PC-3 (cell line): ENCODE measurements around the gene BTF3. TPM values are rescaled to one million over a fixed set of nuclear protein-coding genes. Genes with fewer than 3 reads are reported as not detected.

ENCODE experiments used
- ATAC-seq: fragments of 200-7000 bp; cut with Tn5 transposase; 2 replicates; pipeline ENCODE4 v1.9.1; 2020; ENCODE audit warnings: mild to moderate bottlenecking, moderate library complexity
- BruUV-seq: library from RNA; stranded (reverse); fragments of 400-500 nt; replicated peaks from 2 replicates; lab custom pipeline; 2021; lab: Mats Ljungman, UMichigan
- CTCF ChIA-PET: fragments of 300-600 bp; sonication (Branson Sonifier 250); formaldehyde crosslinking; loops from one replicate; lab custom pipeline; 2022; ENCODE audit warnings: antibody characterized with exemption; lab: Charles Lee
- POLR2A ChIA-PET: fragments of 300-600 bp; sonication (Branson Sonifier 250); formaldehyde crosslinking; loops from one replicate; lab custom pipeline; 2022; ENCODE audit warnings: antibody characterized with exemption; ENCODE audit not compliant: unreplicated experiment; lab: Charles Lee
- DNase-seq: peaks from one replicate; pipeline ENCODE4 v3.0.0-alpha.2; 2015
- H2AFZ ChIP-seq: fragments of 300-600 bp; sonication (generic); 2 replicates; pipeline ENCODE4 v1.6.0; 2016; ENCODE audit warnings: antibody characterized with exemption, low read length
- H3F3A ChIP-seq: fragments of 300-600 bp; sonication (generic); one replicate; pipeline ENCODE4 v1.6.0; 2017; ENCODE audit warnings: antibody characterized with exemption, low read length, control low read depth, mild to moderate bottlenecking; ENCODE audit not compliant: unreplicated experiment
- H3K27ac ChIP-seq: fragments of 300-600 bp; sonication (generic); 2 replicates; pipeline ENCODE4 v1.5.1; 2016; ENCODE audit warnings: mild to moderate bottlenecking, low read length
- H3K27me3 ChIP-seq: fragments of 300-600 bp; sonication (generic); 2 replicates; pipeline ENCODE4 v1.6.1; 2016; ENCODE audit warnings: low read length, mixed read lengths
- H3K36me3 ChIP-seq: fragments of 300-600 bp; sonication (generic); 2 replicates; pipeline ENCODE4 v1.6.1; 2016; ENCODE audit warnings: low read depth, mixed run types, low read length, mixed read lengths
- H3K4me1 ChIP-seq: fragments of 300-600 bp; sonication (generic); 2 replicates; pipeline ENCODE4 v1.5.1; 2016; ENCODE audit warnings: low read length; ENCODE audit not compliant: insufficient read depth
- H3K4me2 ChIP-seq: fragments of 300-600 bp; sonication (generic); 2 replicates; pipeline ENCODE4 v1.6.0; 2016; ENCODE audit warnings: low read length
- H3K4me3 ChIP-seq: fragments of 300-600 bp; sonication (generic); 2 replicates; pipeline ENCODE4 v1.5.1; 2016; ENCODE audit warnings: mild to moderate bottlenecking, low read length, mixed read lengths
- H3K79me2 ChIP-seq: fragments of 300-600 bp; sonication (generic); 2 replicates; pipeline ENCODE4 v1.6.1; 2017; ENCODE audit warnings: low read length, mixed read lengths
- H3K9ac ChIP-seq: fragments of 300-600 bp; sonication (generic); 2 replicates; pipeline ENCODE4 v1.6.0; 2016; ENCODE audit warnings: mild to moderate bottlenecking, low read length
- H3K9me2 ChIP-seq: fragments of 300-600 bp; sonication (generic); replicated peaks from 2 replicates; pipeline ENCODE4 v1.6.1; 2016; ENCODE audit warnings: mixed run types, low read length, mixed read lengths
- H3K9me3 ChIP-seq: fragments of 300-600 bp; sonication (generic); 2 replicates; pipeline ENCODE4 v1.6.1; 2016; ENCODE audit warnings: low read length, mixed read lengths
- H4K20me1 ChIP-seq: fragments of 300-600 bp; sonication (generic); 2 replicates; pipeline ENCODE4 v1.6.1; 2016; ENCODE audit warnings: low read length, mixed read lengths
- CTCF ChIP-seq: fragments of 300-600 bp; sonication (generic); conservative IDR thresholded peaks from 2 replicates; pipeline ENCODE4 v1.5.1; 2017; ENCODE audit warnings: antibody characterized with exemption, low read depth, mild to moderate bottlenecking, low read length
- EZH2 ChIP-seq: fragments of 300-600 bp; sonication (generic); IDR thresholded peaks from one replicate; pipeline ENCODE4 v1.6.1; 2017; ENCODE audit warnings: antibody characterized with exemption, mild to moderate bottlenecking, low read length; ENCODE audit not compliant: unreplicated experiment
- EZH2phosphoT487 ChIP-seq: fragments of 300-600 bp; sonication (generic); IDR thresholded peaks from 2 replicates; pipeline ENCODE4 v1.6.1; 2018; ENCODE audit warnings: mild to moderate bottlenecking, antibody characterized with exemption, low read length, borderline replicate concordance
- intact Hi-C: fragments of 100-400 bp; cut with micrococcal nuclease; formaldehyde crosslinking; loops from 2 replicates; pipeline ENCODE4 v1.9.0; 2023
- total RNA-seq: library from RNA; depleted of rRNA; stranded (reverse); fragments of >200 nt; gene quantifications from 2 replicates; pipeline ENCODE4 v1.2.3, GENCODE V29; 2014

BTF3 gene
- total RNA-seq, 1 experiment from 2014 or later = 291 TPM

- CTCF ChIA-PET = interaction anchor here (2.0 kb wide), 1 partner anchor 234 kb away, joined by 16 read pairs; no protein-coding TSS in a partner anchor
- Histone ChIP-seq H3K4me3 (no peak overlapping the region), H3K27me3 (no peaks in the 10 kb centered on the region), H3F3A (no peaks in the 10 kb centered on the region), H3K36me3 (no peaks in the 10 kb centered on the region), H3K4me2 (no peak overlapping the region), H3K4me1 (peaks cover 12% of the 10 kb centered on the region), H3K9me2 (no peaks in the 10 kb centered on the region), H2AFZ (no peak overlapping the region), H3K27ac (no peak overlapping the region), H4K20me1 (peaks cover 14% of the 10 kb centered on the region; the same call in 1 of the 2 replicates), H3K9ac (no peak overlapping the region), H3K79me2 (peaks cover 20% of the 10 kb centered on the region), H3K9me3 (no peaks in the 10 kb centered on the region)
- DNase-seq (no peak), ATAC-seq (no peak)
- TF ChIP-seq EZH2 (no peak), CTCF (no peak), EZH2phosphoT487 (no peak)
- no TSS peak for BruUV-seq
- intact Hi-C loops = loop anchor here (2.0 to 10.0 kb wide), 5 partner anchors 13 to 495 kb away; partner anchors contain the start of gene FCHO2
- POLR2A ChIA-PET = no interaction called here
Measured at GRCh38 chr5:73450137-73450536, 48.1 kb upstream of the BTF3 start.

GRCh38 chr5:73450672-73451223 lies 47.5 kb upstream of the BTF3 start:
- no peak overlapping the region for H3K27ac ChIP-seq
- no peaks in the 10 kb centered on the region for H3K36me3 ChIP-seq
- no peak for DNase-seq
- intact Hi-C loops = loop anchor here (1.0 to 10.0 kb wide), 6 partner anchors 14 to 496 kb away; partner anchors contain the start of gene FCHO2
- H3K9ac ChIP-seq = peak overlapping the region; percentile 64; the same call in 1 of the 2 replicates
- ChIA-PET CTCF (interaction anchor here (0.6 to 2.0 kb wide), 4 partner anchors 16 to 235 kb away, joined by 3 to 16 read pairs (median 8); no protein-coding TSS in a partner anchor), POLR2A (interaction anchor here (0.6 kb wide), 1 partner anchor 169 kb away, joined by 3 read pairs; no protein-coding TSS in a partner anchor)
- H3K4me2 ChIP-seq = peak overlapping the region; percentile 92
- peaks cover 7% of the 10 kb centered on the region for H3K4me1 ChIP-seq
- peak overlapping the region; percentile 68 for H3K4me3 ChIP-seq
- peaks cover 9% of the 10 kb centered on the region; the same call in 1 of the 2 replicates for H4K20me1 ChIP-seq
- H2AFZ ChIP-seq = peak overlapping the region; percentile 95
- TF ChIP-seq EZH2 = no peak
- no peak for TF ChIP-seq CTCF
- no peak for TF ChIP-seq EZH2phosphoT487
- H3F3A ChIP-seq = no peaks in the 10 kb centered on the region
- no TSS peak for BruUV-seq
- H3K27me3 ChIP-seq = no peaks in the 10 kb centered on the region
- H3K9me3 ChIP-seq = no peaks in the 10 kb centered on the region
- ATAC-seq = no peak
- H3K9me2 ChIP-seq = no peaks in the 10 kb centered on the region
- peaks cover 14% of the 10 kb centered on the region for H3K79me2 ChIP-seq
